Activated CD8-positive, alpha-beta memory T cell treated with anti-CD3 and anti-CD28 coated beads, Interleukin-2, amount 50 U/mL, for 4 hours (primary cell): ENCODE data around the gene PPP3CA.

Experiments used
- DNase-seq: peaks from one replicate; pipeline ENCODE4 v3.0.0-alpha.2; 2020

The PPP3CA gene

DNA sequence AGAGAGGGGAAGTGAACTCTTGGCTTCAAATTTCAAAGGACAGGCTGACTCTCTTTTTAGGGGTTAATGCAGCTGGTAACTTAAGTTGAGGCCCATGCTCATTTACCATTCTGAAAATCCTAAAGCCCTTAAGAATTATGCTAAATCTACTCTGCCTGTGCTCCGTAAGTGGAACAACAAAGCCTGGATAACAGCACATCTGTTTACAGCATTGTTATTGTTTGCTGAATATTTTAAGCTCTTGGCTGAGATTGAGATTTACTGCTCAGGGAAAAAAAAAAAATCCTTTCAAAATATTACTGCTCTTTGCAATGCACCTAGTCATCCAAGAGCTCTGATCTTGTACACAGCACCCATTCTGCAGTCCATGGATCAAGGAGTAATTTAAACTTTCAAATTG lies 17.7 kb downstream of the PPP3CA start:
- no peak for DNase-seq

DNA sequence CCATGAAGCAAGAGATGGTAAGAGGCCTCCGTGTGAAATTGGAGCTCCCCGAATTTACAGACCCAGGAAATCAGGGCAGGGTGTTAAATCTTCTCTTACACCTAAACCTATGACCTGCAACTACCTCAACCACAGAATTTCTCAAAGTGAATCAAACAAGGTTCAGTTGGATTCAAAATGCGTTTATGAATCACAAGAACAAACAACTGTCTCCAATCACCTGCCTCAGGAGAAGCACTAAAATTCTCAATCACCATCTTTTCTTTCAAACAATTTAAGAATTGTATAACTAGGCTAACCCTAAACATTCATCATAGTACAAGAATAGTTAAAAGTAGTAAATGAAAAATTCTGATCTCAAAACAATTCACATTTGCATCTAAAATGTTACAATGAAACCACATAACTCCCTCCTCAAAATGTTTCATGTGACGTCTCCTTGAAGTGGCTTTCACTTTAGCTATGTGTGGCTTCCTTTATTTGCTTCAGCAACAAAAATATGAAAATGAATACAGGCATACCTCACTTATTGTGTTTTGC lies 19.2 kb downstream of the PPP3CA start:
- DNase-seq = no peak

DNA sequence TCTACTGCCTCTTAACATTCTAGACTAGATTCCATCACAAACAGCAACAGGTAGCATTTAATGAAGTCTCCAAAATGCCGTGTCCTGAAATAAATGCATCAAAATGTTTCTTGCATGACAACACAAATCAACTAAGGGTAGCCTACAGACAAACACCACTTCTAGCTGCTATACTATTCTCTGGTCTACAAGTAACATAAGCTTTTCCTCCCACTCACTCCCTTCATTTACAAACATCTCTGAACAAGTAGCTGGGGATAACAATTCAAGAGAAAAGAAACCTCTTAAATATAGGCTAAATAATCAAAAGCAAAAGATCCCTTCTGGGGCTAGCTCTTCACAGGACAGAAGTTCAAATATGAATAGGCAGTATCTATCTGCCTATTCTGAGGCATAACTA lies 20.8 kb downstream of the PPP3CA start:
- DNase-seq = no peak

DNA sequence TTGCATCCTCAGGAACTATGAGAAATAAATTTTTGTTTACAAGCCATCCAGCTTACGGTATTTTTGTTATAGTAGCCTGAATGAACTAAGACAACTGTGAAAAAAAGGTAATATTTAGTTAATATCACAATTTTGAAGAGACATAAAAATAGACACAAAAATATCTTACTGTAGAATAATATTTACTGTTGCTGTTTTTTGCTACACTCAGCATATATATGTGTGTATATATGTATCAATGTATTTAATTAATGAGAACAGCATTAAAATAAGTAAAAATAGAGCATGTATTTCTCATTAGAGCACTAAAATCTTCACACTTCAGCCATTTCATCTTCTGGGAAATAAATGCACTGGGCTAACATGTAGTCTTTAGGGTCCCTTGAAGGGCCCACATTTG lies 24.6 kb downstream of the PPP3CA start:
- no peak for DNase-seq

DNA sequence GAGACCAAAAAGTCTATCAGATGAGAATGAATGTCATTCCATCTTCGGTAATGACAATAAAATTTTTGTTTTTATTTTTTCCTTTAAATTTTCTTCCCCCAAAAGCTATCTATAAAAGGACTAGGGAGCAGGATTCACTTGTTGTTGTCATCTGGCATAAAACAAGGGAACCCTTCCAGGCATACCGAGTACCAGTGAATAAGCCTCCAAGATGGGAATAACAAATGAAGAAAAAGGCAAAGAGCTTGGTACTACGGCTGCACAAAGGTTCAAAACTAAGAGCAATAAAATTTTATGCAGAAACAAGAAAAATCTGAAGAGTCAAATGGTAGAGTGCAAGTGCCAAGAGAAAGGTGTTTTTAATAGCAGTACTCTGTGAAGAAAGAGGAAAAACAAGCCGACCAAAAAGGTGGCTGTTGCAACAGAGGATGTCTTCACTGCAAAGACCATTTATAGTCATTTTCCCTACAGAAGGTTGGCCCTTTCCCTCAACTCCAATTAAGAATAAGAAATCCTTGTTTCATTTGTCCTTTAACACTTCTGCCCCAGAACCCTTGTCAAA lies 25.8 kb downstream of the PPP3CA start:
- no peak for DNase-seq

DNA sequence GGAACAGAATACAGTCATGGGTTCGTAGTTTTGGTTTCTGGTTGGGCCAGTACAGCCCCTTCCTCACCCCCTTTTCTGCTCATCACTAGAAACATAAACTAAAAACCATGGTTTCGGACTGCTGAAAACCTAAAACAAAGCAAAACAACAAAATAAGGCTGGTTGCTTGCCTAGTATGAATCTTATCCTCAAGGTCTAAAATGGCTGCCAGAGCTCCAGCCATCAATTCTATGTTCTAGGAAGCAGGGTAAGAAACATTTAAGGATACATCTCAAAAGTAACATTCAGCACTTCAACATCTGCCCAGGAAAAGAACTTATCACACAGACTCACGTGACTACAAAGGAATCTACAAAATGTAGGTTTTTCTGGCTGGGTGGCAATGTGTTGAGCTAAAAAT lies 31.5 kb downstream of the PPP3CA start:
- DNase-seq = no peak

DNA sequence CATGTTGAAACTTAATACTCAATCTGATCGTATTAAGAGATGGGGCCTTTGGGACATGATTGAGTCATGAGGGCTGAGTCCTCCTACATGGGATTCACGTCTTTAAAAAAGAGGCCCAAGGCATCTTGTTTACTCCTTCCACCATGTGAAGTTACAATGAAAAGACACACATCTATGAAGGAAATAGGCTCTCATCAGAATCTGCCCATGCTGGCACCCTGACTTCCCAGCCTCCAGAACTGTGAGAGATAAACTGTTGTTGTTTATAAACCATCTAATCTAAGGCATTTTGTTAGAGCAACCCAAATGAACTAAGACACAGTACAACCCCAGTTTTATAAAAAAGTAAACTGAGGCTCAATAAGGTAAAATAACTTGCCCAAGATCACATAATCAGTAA lies 32.3 kb downstream of the PPP3CA start:
- no peak for DNase-seq

DNA sequence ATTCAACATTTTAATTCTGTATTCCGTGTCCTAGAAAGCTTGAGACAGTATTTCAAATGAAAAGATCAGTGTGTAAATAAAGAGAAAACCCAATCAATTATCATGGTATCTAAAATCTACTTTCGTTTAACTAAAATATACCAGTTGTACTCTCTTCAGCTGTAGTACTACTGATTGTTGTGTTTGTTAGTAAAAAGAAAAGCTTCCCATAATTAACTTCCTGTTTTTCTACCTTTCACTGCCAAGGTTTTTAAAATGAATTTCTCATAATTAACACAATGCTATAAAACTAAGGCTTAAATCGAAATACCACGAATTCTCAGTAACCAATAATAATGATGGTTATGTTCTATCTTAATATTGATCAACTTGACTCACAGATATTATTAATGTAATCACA lies 37.4 kb downstream of the PPP3CA start:
- DNase-seq = no peak

DNA sequence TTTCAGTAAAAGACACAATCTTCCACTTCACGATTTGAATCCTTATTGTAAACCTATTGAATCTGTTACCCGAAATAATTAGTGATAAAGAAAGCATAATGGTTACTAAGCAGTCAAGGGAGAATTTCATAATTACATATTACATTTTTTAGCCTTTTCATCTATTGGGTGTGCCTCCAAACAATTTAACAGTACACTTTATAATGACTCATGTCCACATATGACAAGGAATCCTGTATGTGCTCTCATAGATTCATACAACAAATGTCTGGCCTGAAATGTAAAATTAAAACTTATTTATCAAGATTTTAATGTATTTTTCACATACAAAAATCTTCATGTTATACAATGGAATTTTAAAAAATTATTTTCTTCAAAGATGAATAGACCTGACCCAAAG lies 39.4 kb downstream of the PPP3CA start:
- DNase-seq = no peak

DNA sequence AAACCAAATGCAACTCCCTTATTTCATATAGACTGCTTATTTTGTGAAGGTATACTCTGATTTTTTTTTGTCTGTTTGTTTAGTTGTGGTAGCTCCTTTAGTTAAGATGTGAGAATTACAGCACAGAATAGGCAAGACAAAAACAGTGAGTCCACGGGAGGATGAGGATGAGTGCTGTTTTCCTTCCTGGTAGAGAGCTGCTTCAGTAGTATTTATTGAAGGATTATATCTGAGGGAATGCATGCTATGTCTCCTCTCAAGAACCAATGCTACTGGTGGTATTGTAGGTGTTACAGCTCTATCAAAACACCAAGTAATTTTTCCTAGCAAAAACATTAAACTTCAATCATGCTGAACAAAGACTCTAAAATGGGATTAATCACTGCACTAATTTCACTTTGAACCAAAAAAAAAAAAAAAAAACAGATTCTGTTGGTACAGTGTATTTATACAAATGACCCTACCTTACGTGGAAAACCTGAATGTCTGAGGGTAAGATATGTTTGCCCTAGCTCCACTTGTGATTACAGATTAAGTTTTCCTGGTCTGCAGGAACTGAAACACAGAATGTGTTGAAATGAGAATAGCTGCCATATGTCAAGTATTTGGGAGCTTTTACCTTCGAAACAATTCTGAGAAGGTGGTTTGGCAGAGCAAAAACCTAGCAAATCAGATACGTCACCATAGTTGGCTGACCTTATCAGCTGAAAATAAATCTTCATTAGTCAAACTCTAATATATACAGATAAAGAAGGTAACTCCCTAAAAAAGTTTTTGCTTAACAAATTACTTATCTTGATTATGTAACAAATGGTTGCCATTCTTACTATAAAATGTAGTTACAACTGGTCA lies 40.3 kb downstream of the PPP3CA start:
- no peak for DNase-seq

DNA sequence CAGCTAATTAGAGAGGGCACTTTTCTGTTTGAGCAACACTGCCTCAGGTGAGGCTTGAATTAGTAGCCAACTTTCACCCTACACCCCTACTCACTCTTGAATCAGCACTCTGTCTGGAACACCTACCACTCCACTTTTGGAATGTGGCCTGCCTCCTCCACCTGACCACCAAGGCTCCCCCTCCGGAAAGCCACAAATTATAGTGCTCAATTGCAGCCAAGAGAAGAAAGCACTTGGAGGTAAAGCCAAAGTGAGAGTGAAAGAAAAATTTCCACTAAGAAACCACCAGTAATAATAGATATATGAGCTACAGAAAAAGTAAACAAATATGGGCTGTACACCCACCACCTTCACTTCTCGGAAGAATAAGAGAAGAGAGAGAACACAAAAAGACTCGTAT lies 41.1 kb downstream of the PPP3CA start:
- DNase-seq = no peak

DNA sequence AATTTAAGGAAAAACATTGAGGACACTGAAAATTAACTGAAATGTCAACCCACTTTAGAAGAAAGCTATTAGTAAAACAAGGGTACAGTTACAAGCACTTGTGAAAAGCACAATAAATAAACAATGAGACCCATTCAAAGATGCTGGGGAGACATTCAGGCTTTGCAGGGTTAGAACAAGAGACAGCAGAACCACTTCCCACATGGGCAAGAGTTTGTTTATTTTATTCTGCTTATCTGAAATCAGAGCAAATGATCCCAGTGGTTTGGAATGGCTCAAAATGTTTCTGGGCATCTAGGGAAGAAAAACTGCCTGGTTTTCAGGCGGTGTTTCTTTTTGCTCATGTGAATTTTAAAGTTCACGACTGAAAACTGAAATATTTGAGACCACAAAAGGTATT lies 42.4 kb downstream of the PPP3CA start:
- no peak for DNase-seq

DNA sequence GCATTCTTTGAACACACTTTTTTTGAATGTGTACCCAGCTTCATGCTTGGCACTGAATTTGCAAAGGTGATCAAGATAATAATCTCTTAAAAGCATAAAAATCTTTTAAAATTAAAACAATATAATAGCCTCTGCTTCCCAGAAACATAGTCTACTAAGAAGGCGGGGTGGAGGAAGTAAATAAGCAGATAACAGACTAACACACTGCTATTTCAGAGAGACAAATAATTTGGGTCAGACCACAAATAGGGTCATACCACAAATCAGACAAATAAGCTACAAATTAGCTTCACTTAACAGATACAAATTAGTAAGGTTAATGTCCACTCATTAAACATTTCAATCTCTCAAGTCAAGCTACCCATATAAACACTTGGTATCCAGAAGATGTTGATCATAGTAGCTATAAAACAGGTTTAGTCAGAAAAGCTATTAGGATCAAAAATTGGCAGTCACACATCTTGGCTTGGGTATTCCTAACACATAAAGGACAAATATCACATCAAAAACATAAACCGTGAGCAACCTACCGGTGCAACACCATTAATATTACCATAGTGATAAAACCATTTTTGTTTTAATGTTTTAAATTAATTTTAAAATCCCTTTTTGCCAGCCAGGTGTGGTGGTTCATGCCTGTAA lies 47.3 kb downstream of the PPP3CA start:
- no peak for DNase-seq

DNA sequence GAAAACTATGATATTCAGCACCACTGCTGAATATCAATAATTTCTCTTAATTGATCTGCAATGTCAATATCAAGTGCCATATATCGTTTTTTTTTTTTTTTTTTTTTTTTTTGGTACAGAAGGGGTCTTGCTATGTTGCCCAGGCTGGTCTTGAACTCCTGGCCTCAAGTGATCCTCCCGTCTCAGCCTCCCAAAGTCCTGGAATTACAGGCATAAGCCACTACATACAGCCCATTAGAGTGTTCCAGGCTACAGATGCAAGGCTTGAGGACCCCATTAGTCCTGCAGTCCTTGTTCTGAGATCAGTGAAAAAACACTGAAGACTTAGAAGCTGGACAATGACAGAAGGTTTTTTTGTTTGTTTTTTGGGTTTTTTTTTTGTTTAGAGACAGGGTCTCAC lies 48.3 kb downstream of the PPP3CA start:
- no peak for DNase-seq

DNA sequence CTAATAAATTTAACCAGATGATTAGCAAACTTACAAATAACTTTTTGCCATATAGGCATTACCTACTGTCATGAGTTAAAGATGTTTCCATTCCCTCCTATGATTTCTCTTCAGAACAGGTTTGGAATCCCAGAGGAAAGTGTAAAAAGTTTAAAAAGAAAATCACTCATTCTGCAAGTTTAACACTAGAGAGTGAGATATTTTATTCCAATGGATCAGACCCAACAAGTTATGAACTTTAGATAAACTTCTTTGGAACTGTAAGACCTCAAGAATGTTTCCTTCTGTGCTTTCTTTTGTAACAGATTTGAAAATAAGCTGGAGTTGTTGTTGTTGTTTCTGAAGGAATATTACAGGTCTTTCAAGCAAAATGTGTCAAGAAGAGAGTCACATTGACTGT lies 51.6 kb downstream of the PPP3CA start:
- no peak for DNase-seq

DNA sequence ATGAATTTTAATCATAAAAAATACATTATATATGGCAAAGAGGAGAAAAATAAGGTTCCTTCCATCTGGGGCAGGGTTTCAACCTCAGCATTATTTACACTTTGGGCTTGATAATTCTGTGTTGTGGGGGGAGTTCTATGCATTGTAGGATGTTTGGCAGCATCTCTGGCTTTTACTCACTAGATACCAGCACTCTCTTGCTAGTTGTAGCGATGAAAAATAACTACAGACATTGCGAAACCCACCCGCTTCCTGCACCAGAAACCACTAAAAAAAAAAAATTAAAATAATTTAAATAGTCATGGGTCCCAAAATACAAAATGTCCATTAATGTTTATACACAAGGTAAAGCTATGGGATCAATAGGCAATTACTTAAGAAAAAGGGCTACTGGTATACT lies 52.7 kb downstream of the PPP3CA start:
- DNase-seq = no peak

DNA sequence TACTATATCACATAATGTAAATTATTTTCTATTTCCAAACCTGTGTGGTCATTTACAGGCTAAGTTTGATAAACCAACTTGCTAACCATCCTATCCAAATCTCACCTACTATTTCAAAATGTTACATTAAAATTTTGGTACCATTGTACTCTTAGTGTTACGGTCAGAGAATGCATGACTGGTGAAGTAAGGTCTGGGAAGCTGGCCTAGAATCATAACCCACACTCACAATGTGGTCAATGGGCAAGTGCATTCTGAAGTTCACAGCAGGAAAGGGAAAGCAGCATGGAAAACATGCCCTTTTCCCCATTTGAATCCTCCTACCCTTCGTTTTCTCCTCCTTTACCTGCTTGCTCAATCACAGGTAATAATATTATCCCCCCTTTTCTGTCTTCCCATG lies 54.4 kb downstream of the PPP3CA start:
- DNase-seq = no peak

DNA sequence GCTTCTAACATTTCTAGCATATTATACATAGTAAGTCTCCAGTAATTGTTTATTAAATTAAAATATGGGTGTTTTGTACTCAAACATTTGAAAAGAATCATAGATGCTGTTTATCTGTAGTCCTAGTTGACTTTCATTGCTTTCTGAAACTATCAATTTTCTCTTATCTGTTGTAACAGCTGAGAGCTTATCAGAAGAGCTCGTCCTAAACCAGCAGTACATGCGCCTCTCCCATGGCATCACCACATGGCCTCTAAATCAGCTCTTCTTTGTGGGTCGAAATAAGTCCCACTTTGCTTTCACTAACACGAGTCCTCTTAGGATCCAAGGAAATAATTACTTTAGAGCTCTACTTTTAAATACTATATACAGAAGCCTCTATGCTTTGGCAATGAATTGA lies 55.1 kb downstream of the PPP3CA start:
- DNase-seq = no peak

DNA sequence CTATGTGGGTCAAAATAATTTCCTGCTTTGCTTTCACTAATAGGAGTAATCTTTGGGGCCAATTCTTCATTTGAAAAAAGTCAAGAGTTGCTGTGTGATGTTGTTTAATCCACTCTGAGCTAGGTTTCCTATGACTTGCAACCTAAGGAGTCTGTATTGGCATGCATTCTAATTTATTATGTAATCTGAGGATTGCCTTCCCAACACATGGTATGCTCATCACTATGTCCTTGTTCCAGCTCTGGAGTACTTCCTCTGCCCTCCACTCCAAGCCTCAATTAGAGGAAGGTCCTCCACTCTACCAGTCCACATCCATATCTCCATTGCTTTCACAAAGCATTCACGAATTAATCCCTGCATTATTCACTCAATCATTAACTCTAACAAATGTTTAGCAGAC lies 56.1 kb downstream of the PPP3CA start:
- DNase-seq = no peak

DNA sequence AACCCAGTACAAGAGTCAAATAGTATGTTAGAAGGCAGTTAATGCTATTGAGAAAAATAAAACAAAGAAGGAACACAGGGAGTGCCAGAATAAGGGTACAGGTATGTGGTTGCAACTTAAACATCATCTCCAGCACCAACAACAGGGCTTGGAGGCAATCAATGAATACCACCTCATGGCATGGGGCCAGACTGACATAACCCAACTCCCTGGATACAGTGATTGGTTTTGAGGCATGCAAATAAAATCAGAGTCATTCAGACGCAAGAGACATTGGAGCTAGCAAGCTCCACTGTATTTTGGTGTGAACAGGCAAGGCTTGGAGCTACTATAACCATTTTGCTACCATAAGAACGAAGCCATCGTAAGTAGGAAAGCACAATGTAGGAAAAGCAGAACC lies 56.7 kb downstream of the PPP3CA start:
- DNase-seq = no peak

DNA sequence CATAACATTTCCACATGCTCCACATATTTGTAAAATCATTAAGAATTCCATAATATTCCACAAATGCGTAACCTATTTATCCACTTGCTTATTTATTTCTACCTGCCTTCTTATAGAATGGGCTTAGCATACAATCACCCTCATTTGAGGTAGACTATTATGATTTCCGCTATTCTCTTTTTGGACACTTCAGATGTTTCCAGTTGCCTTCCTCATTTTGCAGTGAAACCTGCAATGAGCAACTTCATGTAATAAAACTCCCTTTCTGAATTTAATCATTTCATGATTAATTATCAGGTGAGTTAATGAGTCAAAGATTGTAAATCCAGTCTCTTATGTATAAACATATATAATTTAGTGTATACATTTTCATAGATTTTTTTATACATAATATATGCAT lies 58.0 kb downstream of the PPP3CA start:
- DNase-seq = no peak

DNA sequence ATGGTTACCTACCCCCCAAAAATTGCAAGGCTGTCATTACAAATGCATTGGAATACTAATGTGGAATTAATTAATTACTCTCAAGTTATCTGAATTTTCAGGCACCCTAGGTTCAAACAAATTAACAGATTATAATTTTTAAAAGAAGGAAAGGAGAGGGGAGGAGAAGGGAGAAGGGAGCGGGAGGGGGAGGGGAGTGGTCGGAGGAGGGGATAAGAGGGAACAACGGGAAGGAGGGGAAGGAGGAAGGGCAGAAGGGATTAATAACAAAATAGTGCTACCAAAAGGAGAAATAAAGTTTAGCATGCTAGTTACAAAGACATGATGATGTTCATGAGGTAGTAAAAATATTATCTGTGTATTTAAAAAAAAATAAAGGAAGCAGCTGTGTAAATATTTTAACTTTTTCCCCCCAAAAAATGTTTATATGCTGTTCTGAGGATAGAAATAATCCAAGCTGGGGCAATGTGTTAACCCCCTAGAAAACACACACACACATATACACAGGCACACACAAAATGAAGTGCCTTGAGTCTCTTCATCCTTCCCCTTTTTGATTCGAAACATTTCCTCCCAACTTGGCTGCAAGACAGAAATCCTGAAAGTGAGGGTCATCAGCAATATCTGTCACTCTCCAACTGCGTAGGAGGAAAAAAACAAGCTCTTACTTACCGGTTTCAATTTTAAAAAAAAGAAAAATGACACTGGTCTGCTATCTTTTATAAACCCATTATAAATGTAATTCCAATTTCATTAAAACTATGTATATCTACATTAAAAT lies 58.8 kb downstream of the PPP3CA start:
- DNase-seq = no peak

DNA sequence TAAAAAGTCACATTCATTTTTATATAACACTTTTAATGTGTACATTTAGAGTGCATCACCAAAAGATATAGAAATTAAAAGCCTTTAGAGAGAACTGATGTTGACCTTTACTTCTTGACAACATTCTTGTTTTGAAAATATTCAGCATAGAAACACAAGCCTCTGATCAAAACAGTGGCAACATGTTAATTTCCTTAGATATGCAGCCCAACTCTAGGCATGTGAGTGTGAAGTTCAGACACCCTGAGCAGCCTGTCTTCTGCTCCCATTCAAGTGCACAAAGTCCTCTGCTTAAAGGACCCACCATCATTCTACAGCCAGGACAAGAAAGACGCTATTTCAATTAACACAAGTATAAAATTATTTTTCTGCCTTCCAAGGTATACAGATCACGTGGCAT lies 60.0 kb downstream of the PPP3CA start:
- no peak for DNase-seq
